Fibroblast of pulmonary artery (primary cell): ENCODE measurements around the gene ELOA.

ENCODE experiments used
- DNase-seq: peaks from one replicate; pipeline ENCODE4 v3.0.0-alpha.2; 2010; ENCODE audit warnings: low read depth
- H3K4me3 ChIP-seq: replicated peaks from 2 replicates; pipeline ENCODE4 v1.5.1; 2011; ENCODE audit warnings: low read depth, mild to moderate bottlenecking, control low read depth, low read length, moderate library complexity
- TF ChIP-seq, protein P1 (sequence below): IDR thresholded peaks from 2 replicates; pipeline ENCODE4 v1.5.1; 2011; ENCODE audit warnings: mild to moderate bottlenecking, control low read depth, low read length, inconsistent platforms; ENCODE audit errors: missing control alignments

The ELOA gene

DNA sequence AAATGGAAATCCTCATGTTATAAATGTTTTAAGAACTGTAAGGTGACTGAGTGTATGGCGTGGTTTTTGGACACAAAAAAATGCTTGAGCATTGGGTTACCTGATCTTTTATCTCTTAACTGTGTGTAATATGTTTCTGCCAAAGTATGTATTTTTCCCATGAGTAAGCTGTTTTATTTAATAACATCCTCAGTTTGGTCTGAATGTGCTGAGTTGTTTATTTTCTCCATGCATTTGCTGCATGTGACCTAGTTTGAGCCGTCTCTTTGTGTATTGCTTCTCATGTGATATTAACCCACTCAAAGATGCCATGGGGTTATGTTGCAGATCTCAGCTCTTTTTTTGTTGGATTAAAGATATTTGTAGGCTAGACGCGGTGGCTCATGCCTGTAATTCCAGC is 41.6 kb downstream of the ELOA start:
- TF ChIP-seq, protein P1, sequence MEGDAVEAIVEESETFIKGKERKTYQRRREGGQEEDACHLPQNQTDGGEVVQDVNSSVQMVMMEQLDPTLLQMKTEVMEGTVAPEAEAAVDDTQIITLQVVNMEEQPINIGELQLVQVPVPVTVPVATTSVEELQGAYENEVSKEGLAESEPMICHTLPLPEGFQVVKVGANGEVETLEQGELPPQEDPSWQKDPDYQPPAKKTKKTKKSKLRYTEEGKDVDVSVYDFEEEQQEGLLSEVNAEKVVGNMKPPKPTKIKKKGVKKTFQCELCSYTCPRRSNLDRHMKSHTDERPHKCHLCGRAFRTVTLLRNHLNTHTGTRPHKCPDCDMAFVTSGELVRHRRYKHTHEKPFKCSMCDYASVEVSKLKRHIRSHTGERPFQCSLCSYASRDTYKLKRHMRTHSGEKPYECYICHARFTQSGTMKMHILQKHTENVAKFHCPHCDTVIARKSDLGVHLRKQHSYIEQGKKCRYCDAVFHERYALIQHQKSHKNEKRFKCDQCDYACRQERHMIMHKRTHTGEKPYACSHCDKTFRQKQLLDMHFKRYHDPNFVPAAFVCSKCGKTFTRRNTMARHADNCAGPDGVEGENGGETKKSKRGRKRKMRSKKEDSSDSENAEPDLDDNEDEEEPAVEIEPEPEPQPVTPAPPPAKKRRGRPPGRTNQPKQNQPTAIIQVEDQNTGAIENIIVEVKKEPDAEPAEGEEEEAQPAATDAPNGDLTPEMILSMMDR = no peak
- DNase-seq = no peak
- H3K4me3 ChIP-seq = no peak overlapping the region

GRCh38 chr1:23787701-23788100 is 44.4 kb downstream of the ELOA start:
- TF ChIP-seq, protein P1 = no peak
- no peak for DNase-seq
- no peak overlapping the region for H3K4me3 ChIP-seq

- H3K4me3 ChIP-seq = no peak overlapping the region
- DNase-seq = no peak
- TF ChIP-seq, protein P1 = no peak
Observed at GRCh38 chr1:23788695-23789094, 45.4 kb downstream of the ELOA start.

DNA sequence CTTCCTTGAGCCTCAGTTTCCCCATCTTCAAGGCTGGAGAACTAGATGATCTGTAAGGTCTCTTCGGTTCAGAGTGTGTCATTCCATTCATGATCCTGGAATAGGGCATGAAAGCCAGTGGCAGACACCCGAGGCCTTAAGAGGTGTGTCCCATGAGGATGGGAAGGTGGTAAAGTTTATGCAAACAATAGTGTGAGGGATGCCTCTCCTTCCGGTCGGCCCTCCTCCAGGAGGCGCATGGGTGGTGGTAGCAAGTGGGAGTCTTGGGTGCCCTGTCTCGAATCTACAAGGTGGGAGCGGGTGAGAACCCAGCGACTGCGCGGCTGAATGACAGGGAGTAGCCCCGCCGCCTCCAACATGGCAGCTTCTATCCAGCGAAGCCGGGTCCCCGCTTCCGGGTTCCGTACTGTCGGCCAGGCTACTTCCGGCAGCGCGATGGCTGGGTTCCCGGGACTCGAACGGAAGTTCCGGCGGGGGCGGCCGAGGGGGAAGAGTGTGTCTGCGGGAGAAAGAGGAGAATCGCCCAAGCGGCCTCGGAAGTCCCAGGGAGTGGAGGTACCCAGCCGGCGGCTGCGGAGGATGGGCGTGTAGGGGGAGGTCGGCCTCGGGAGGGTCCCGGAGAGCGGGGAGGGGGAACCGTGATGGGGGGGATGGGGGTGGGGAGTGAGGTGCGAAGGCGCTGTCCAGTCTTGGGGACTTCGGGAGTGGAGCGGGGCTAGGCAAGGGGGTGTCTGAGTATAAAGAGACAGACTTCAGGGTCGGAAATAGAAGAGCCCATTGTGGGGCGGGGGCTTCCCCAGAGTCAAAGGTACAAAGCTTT is 47.6 kb downstream of the ELOA start, which contains the start of gene LYPLA2:
Gene LYPLA2 (plus strand): TSS at position 450 of the 820 bp plus-strand sequence. CDS start 1,538 bp downstream, outside the sequence.
- TF ChIP-seq, protein P1 = no peak
- DNase-seq = peak; percentile 90
- peak within 1 kb of the TSS; percentile 96 for H3K4me3 ChIP-seq

DNA sequence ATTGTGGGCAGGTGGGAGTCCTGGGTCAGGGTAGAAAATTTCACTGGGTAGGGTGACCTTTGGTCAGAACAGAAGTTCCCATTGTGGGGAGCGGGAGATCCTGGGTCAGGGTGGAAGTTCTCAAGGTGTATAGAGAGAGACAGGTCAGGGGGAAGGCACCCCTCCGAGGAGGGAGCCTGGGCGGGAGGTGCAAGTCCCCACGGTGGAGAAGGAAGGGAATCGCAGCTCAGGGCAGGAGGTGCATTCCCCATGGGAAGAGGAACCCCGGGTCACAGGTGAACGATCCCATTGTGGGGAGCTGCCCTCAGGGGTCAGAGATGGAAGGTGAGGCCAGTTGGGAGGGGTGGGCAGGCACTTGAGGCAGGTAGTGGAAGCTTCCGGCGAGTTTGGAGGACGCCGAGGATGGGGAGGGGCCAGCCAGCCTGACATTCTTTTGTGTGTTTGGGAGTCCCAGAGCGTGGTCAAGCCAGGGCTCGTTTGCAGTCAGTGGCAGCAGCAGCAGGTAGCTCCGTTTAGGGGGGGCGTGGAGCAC is 48.3 kb downstream of the ELOA start:
- H3K4me3 ChIP-seq = peak overlapping the region; percentile 96
- no peak for DNase-seq
- TF ChIP-seq, protein P1 = no peak

DNA sequence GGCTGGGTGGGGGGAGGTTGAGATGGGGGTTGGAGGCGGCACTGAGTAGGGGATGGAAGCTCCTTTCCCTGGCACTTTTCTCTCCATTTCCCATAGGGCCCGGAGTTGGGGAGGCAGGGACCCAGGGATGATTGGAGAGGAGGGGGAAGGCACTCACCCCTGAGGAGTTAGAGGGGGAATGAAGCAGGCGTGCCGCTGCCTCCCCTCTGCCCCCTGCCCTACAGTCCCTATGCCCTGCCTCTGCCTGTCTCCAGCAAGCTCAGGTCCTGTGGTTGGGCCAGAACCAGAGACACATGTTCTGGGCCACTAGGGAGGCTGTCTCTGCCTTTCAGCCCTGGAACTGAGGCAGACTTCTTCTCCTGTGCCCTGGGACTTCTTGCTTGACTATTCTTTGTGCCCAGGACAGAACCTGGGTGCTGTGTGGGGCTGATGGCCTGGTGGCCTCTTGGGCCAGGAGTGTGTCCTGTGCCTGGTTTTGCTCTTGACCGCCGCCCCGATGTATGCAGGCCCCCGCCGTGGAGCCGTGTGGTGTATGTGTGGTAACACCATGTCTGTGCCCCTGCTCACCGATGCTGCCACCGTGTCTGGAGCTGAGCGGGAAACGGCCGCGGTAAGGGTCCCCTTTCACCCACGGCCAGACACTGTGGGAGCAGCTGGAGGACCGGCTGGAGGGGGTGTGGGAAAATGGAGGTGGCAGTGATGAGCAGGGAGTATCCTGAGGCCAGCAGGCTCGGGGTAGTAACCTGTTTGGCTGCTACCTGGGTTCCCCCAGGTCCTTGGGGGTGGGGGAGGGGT is 49.1 kb downstream of the ELOA start:
- no peak for DNase-seq

More for the DNA sequence above, 49.1 kb downstream of the ELOA start:
- TF ChIP-seq, protein P1 = no peak
- H3K4me3 ChIP-seq = peak overlapping the region; percentile 96
